K562 (cell line): Measurements from ENCODE around the gene MED13L. TPM values are rescaled to one million over a fixed set of nuclear protein-coding genes. Genes with fewer than 3 reads are reported as not detected.

Experiments
- ATAC-seq: fragments of 200-7000 bp; cut with Tn5 transposase; 3 replicates; pipeline ENCODE4 v1.9.1; 2020; ENCODE audit warnings: moderate library complexity
- BruUV-seq: library from RNA; stranded (reverse); fragments of 400-500 nt; replicated peaks from 2 replicates; lab custom pipeline; 2021; lab: Mats Ljungman, UMichigan
- CTCF ChIA-PET: fragments of 300-600 bp; formaldehyde crosslinking; extraction: SDS; loops from one replicate; lab custom pipeline; 2021; ENCODE audit warnings: low intra/inter-chr PET ratio; lab: Yijun Ruan, JAX
- POLR2A ChIA-PET: fragments of 300-600, 350-650 bp; sonication (Branson Sonifier 250); formaldehyde crosslinking; extraction: SDS; loops from one replicate; lab custom pipeline; 2021; ENCODE audit warnings: antibody characterized with exemption, inconsistent platforms; lab: Yijun Ruan, JAX
- DNase-seq, 4 experiments: peaks; one replicate each; pipeline versions ENCODE4 v3.0.0 to v3.0.0-alpha.2; 2011 to 2018; ENCODE audit warnings: low spot score in 3 of 4, mixed read lengths in 3 of 4; ENCODE audit errors: extremely low read depth in 1 of 4
- FAIRE-seq: peaks from 2 replicates; lab custom pipeline; 2011; peaks lifted over from hg19 to GRCh38; lab: Jason Lieb, UNC
- H2AFZ ChIP-seq: 2 replicates; pipeline ENCODE4 v1.6.0; 2011; ENCODE audit warnings: low read depth, low read length, control low read depth, inconsistent platforms
- H3K27ac ChIP-seq: fragments of 200-600 bp; 3 replicates; pipeline ENCODE4 v1.8.0; 2011; ENCODE audit warnings: low read depth, mild to moderate bottlenecking, control low read depth, inconsistent platforms, low read length, moderate library complexity, mixed read lengths; ENCODE audit errors: extremely low read depth
- H3K27me3 ChIP-seq, 2 experiments: fragments of 300-600 bp in 1 of 2; 2 replicates in 1 of 2; 3 replicates in 1 of 2; pipeline versions ENCODE4 v1.6.0 to v1.8.0; 2011; ENCODE audit warnings: inconsistent platforms in 2 of 2, low read length in 2 of 2, mild to moderate bottlenecking in 1 of 2, mixed read lengths in 1 of 2, moderate library complexity in 1 of 2; ENCODE audit not compliant: control insufficient read depth in 2 of 2, insufficient read depth in 2 of 2
- H3K36me3 ChIP-seq: fragments of 300-600 bp; 3 replicates; pipeline ENCODE4 v1.8.0; 2011; ENCODE audit warnings: mild to moderate bottlenecking, low read length, inconsistent platforms; ENCODE audit not compliant: control insufficient read depth, insufficient read depth
- H3K4me1 ChIP-seq, 2 experiments: fragments of 200-600 bp in 1 of 2; replicated peaks in 1 of 2; 2 replicates in 1 of 2; 3 replicates in 1 of 2; pipeline versions ENCODE4 v1.5.1 to v1.8.0; 2011; ENCODE audit warnings: inconsistent platforms in 2 of 2, low read length in 2 of 2, mild to moderate bottlenecking in 1 of 2, mixed read lengths in 1 of 2, moderate library complexity in 1 of 2; ENCODE audit not compliant: control insufficient read depth in 2 of 2, insufficient read depth in 2 of 2
- H3K4me2 ChIP-seq: 2 replicates; pipeline ENCODE4 v1.6.1; 2011; ENCODE audit warnings: low read length, control low read depth, inconsistent platforms, mixed read lengths; ENCODE audit not compliant: insufficient read depth
- H3K4me3 ChIP-seq: fragments of 200-600 bp; sonication (generic), shearing (Covaris generic); 2 replicates; pipeline ENCODE4 v1.5.1; 2016; ENCODE audit warnings: control low read depth, inconsistent platforms
- H3K79me2 ChIP-seq: fragments of 200-600 bp; 3 replicates; pipeline ENCODE4 v1.8.0; 2011; ENCODE audit warnings: low read length, inconsistent platforms; ENCODE audit not compliant: control insufficient read depth, insufficient read depth
- H3K9ac ChIP-seq, 2 experiments: 2 replicates each; pipeline versions ENCODE4 v1.6.0 to v1.6.1; 2011; ENCODE audit warnings: low read depth in 2 of 2, low read length in 2 of 2, control low read depth in 1 of 2, inconsistent platforms in 1 of 2, mild to moderate bottlenecking in 1 of 2, mixed read lengths in 1 of 2; ENCODE audit not compliant: insufficient read depth in 1 of 2
- H3K9me1 ChIP-seq: one replicate; pipeline ENCODE4 v1.6.0; 2011; ENCODE audit warnings: inconsistent platforms, mild to moderate bottlenecking, low read length, moderate library complexity; ENCODE audit not compliant: control insufficient read depth, insufficient read depth
- H3K9me3 ChIP-seq: replicated peaks from 2 replicates; pipeline ENCODE4 v1.5.1; 2011; ENCODE audit warnings: low read depth, low read length, inconsistent platforms; ENCODE audit not compliant: control insufficient read depth, insufficient read depth
- H4K20me1 ChIP-seq: replicated peaks from 2 replicates; pipeline ENCODE4 v1.6.1; 2011; ENCODE audit warnings: low read length, inconsistent platforms, mixed read lengths; ENCODE audit not compliant: control insufficient read depth, insufficient read depth
- CAMTA2 ChIP-seq: fragments of 250-450 bp; sonication (Bioruptor Pico); conservative IDR thresholded peaks from 2 replicates; pipeline ENCODE4 v1.5.1; 2022
- DACH1 ChIP-seq: fragments of 450-650 bp; IDR thresholded peaks from 2 replicates; pipeline ENCODE4 v1.6.1; 2018; ENCODE audit not compliant: partially characterized antibody
- EHMT2 ChIP-seq: fragments of 450-650 bp; IDR thresholded peaks from 2 replicates; pipeline ENCODE4 v1.6.1; 2018; ENCODE audit warnings: antibody characterized with exemption
- GATA2 ChIP-seq: sonication (generic); formaldehyde crosslinking; IDR thresholded peaks from 2 replicates; pipeline ENCODE4 v1.4.0; 2020; ENCODE audit warnings: mild to moderate bottlenecking, missing genetic modification reagents
- NFIC ChIP-seq: fragments of 450-650 bp; IDR thresholded peaks from 2 replicates; pipeline ENCODE4 v1.6.1; 2017; ENCODE audit warnings: mild to moderate bottlenecking, inconsistent platforms
- RBM14 ChIP-seq: fragments of 200-400 bp; formaldehyde crosslinking; IDR thresholded peaks from 2 replicates; pipeline ENCODE4 v1.6.1; 2018; ENCODE audit warnings: low read depth, mild to moderate bottlenecking, low read length, moderate library complexity, borderline replicate concordance; ENCODE audit not compliant: insufficient read depth
- RCOR1 ChIP-seq, 2 experiments: IDR thresholded peaks; 2 replicates each; pipeline ENCODE4 v1.6.1; 2012; ENCODE audit warnings: low read depth in 2 of 2, low read length in 2 of 2, borderline replicate concordance in 1 of 2, improper control_type of control experiment in 1 of 2
- SETDB1 ChIP-seq: IDR thresholded peaks from one replicate; pipeline ENCODE4 v1.6.1; 2012; ENCODE audit warnings: low read length, control low read depth, inconsistent platforms
- ZEB2 ChIP-seq: fragments of 450-650 bp; IDR thresholded peaks from 2 replicates; pipeline ENCODE4 v1.6.1; 2016
- WGBS: fragments of 100-300 bp; shearing (Covaris generic); methylation state at CpG from one replicate; pipeline ENCODE4 v1.1.6; 2016; ENCODE audit warnings: low coverage, mixed read lengths; ENCODE audit not compliant: insufficient coverage; ENCODE audit errors: missing lambda C conversion rate; 5-methylcytosine and 5-hydroxymethylcytosine counted together
- in situ Hi-C: fragments of 300-500 bp; cut with MboI; formaldehyde crosslinking; loops from 4 replicates; pipeline ENCODE4 v1.15.0; 2018; ENCODE audit warnings: inconsistent platforms, mixed read lengths
- intact Hi-C: fragments of 100-400 bp; cut with micrococcal nuclease; formaldehyde crosslinking; loops from 2 replicates; pipeline ENCODE4 v1.14.2; 2022
- polyA plus RNA-seq, 8 experiments: library from polyadenylated mRNA; depleted of rRNA in 4 of 8; stranded (reverse) in 5 of 8; unstranded in 3 of 8; fragments of >200 nt; fragmentation: Nextera tagmentation in 2 of 8; fragmentation: Illumina TruSeq in 1 of 8; extraction: Ambion mirVana in 2 of 8; extraction: Trizol in 1 of 8; gene quantifications; 2 replicates each; pipeline versions ENCODE4 v1.2.1 to v1.2.3, GENCODE V29; 2011 to 2014; ENCODE audit warnings: inconsistent platforms in 1 of 8, missing spikeins in 1 of 8
- total RNA-seq, 7 experiments: library from RNA; depleted of rRNA in 6 of 7; stranded (reverse); fragments of >200 nt in 6 of 7; fragmentation: Illumina TruSeq in 2 of 7; extraction: Trizol in 2 of 7; gene quantifications; 2 replicates each; pipeline versions ENCODE4 v1.2.1 to v1.2.3, GENCODE V29; 2011 to 2021; ENCODE audit warnings: low replicate concordance in 1 of 7

Gene MED13L
- total and polyA plus RNA-seq, 9 of the 15 experiments (the other 6 are each of a cell fraction or from before 2014, with no cell fraction given): 13.4 to 90.3 (median 36.9) TPM

GRCh38 chr12:116242740-116243139 lies 34.8 kb downstream of the MED13L start:
- CTCF ChIA-PET: no interaction called here
- POLR2A ChIA-PET: interaction anchor here (0.6 kb wide), 1 partner anchor 27 kb away, joined by 3 read pairs; no protein-coding TSS in a partner anchor
- peaks cover 96% of the 10 kb centered on the region for H3K79me2 ChIP-seq
- WGBS: 70% methylated on average over 1 of the region's 1 CpG
- H3K4me2 ChIP-seq: no peak overlapping the region
- intact Hi-C loops: no loop called here
- no peak overlapping the region for H2AFZ ChIP-seq
- H3K9ac ChIP-seq: no peak overlapping the region
- BruUV-seq: no TSS peak
- no peak for DNase-seq
- H4K20me1 ChIP-seq: peaks cover 7% of the 10 kb centered on the region; the same call in 1 of the 2 replicates
- FAIRE-seq: no peak
- no peak for TF ChIP-seq RBM14
- TF ChIP-seq GATA2: no peak
- H3K9me1 ChIP-seq: peaks cover 6% of the 10 kb centered on the region
- no peak overlapping the region for H3K27ac ChIP-seq
- in situ Hi-C loops: no loop called here
- no peaks in the 10 kb centered on the region for H3K27me3 ChIP-seq
- no peak for ATAC-seq
- peaks cover 0 to 15% of the 10 kb centered on the region in 2 experiments; a peak in 4 of 5 replicates for H3K4me1 ChIP-seq
- H3K9me3 ChIP-seq: no peaks in the 10 kb centered on the region
- no peaks in the 10 kb centered on the region for H3K36me3 ChIP-seq
- no peak overlapping the region for H3K4me3 ChIP-seq

GRCh38 chr12:116241157-116241759 lies 36.2 kb downstream of the MED13L start:
- ChIA-PET CTCF (no interaction called here), POLR2A (interaction anchor here (1.3 kb wide), 1 partner anchor 11 kb away, joined by 3 read pairs; no protein-coding TSS in a partner anchor)
- no peak overlapping the region for H3K4me2 ChIP-seq
- FAIRE-seq (peak; percentile 26), DNase-seq (no peak), ATAC-seq (no peak)
- WGBS: 72% methylated on average over 9 of the region's 9 CpGs
- no peaks in the 10 kb centered on the region for H3K36me3 ChIP-seq
- no TSS peak for BruUV-seq
- in situ Hi-C loops: no loop called here
- peaks cover 98% of the 10 kb centered on the region for H3K79me2 ChIP-seq
- H3K27me3 ChIP-seq: no peaks in the 10 kb centered on the region
- no peak overlapping the region for H2AFZ ChIP-seq
- H4K20me1 ChIP-seq: peaks cover 7% of the 10 kb centered on the region; the same call in 1 of the 2 replicates
- no peaks in the 10 kb centered on the region for H3K9me3 ChIP-seq
- no peak overlapping the region for H3K9ac ChIP-seq
- H3K4me3 ChIP-seq: no peak overlapping the region
- intact Hi-C loops: no loop called here
- H3K4me1 ChIP-seq: peaks cover 0 to 29% of the 10 kb centered on the region in 2 experiments; a peak in 4 of 5 replicates
- peaks cover 6% of the 10 kb centered on the region for H3K9me1 ChIP-seq
- H3K27ac ChIP-seq: no peak overlapping the region
- 0 out of 2 replicates have a peak, but pooled peaks have one; percentile 21 for TF ChIP-seq ZEB2
- TF ChIP-seq NFIC: peak; percentile 48
- TF ChIP-seq SETDB1: no peak
- TF ChIP-seq CAMTA2: no peak
- peak; percentile 60 for TF ChIP-seq DACH1
- TF ChIP-seq EHMT2: no peak
- TF ChIP-seq RCOR1 (IDR thresholded peaks at IDR 0.05; ENCODE audit: borderline replicate concordance in 1 of 2, low read depth in 2 of 2, low read length in 2 of 2): 0 out of 4 replicates have a peak, but pooled peaks of 1 of the 2 experiments have one; percentile 9
